ENCODE measurements around the gene ACTR5.

ACTR5 gene

GRCh38 chr20:38748097-38748860, at the start of gene ACTR5:
Gene ACTR5 (plus strand): TSS chr20:38748460. CDS start chr20:38748479, 19 bp downstream.
- in situ Hi-C loops (cut with MboI; ENCODE audit: low sequenced_read_pairs): no loop called here

GRCh38 chr20:38698541-38698940, 49.7 kb upstream of the ACTR5 start:
- in situ Hi-C loops (cut with MboI; ENCODE audit: low sequenced_read_pairs): no loop called here

- in situ Hi-C loops (cut with MboI; ENCODE audit: low sequenced_read_pairs): no loop called here
These were observed 48.1 kb upstream of the ACTR5 start for GRCh38 chr20:38700141-38700540.

GRCh38 chr20:38700926-38701325, 47.3 kb upstream of the ACTR5 start:
- in situ Hi-C loops (cut with MboI; ENCODE audit: low sequenced_read_pairs): no loop called here

- in situ Hi-C loops (cut with MboI; ENCODE audit: low sequenced_read_pairs): no loop called here
These were observed 44.7 kb upstream of the ACTR5 start for GRCh38 chr20:38703526-38703925.

- in situ Hi-C loops (cut with MboI; ENCODE audit: low sequenced_read_pairs): no loop called here
These were observed 44.1 kb upstream of the ACTR5 start for GRCh38 chr20:38704136-38704535.

GRCh38 chr20:38706509-38706908, 41.8 kb upstream of the ACTR5 start:
- in situ Hi-C loops (cut with MboI; ENCODE audit: low sequenced_read_pairs): no loop called here

- in situ Hi-C loops (cut with MboI; ENCODE audit: low sequenced_read_pairs): no loop called here
These were observed 34.0 kb upstream of the ACTR5 start for GRCh38 chr20:38714308-38714707.

- in situ Hi-C loops (cut with MboI; ENCODE audit: low sequenced_read_pairs): no loop called here
These were observed 32.6 kb upstream of the ACTR5 start for GRCh38 chr20:38715646-38716045.

GRCh38 chr20:38722683-38723016, 25.6 kb upstream of the ACTR5 start:
- in situ Hi-C loops (cut with MboI; ENCODE audit: low sequenced_read_pairs): no loop called here

- in situ Hi-C loops (cut with MboI; ENCODE audit: low sequenced_read_pairs): no loop called here
These were observed 25.0 kb upstream of the ACTR5 start for GRCh38 chr20:38723017-38723847.

- in situ Hi-C loops (cut with MboI; ENCODE audit: low sequenced_read_pairs): no loop called here
These were observed 24.2 kb upstream of the ACTR5 start, which contains the start of gene SLC32A1 for GRCh38 chr20:38723848-38724625. Gene SLC32A1 (plus strand): TSS chr20:38724486. CDS start chr20:38724725, 239 bp downstream.

- in situ Hi-C loops (cut with MboI; ENCODE audit: low sequenced_read_pairs): no loop called here
These were observed 23.6 kb upstream of the ACTR5 start for GRCh38 chr20:38724626-38725147.

- in situ Hi-C loops (cut with MboI; ENCODE audit: low sequenced_read_pairs): no loop called here
These were observed 22.9 kb upstream of the ACTR5 start for GRCh38 chr20:38725148-38725901.

- in situ Hi-C loops (cut with MboI; ENCODE audit: low sequenced_read_pairs): no loop called here
These were observed 22.1 kb upstream of the ACTR5 start for GRCh38 chr20:38725931-38726803.

- in situ Hi-C loops (cut with MboI; ENCODE audit: low sequenced_read_pairs): no loop called here
These were observed 21.3 kb upstream of the ACTR5 start for GRCh38 chr20:38726804-38727606.

GRCh38 chr20:38727607-38728190, 20.6 kb upstream of the ACTR5 start:
- in situ Hi-C loops (cut with MboI; ENCODE audit: low sequenced_read_pairs): no loop called here

GRCh38 chr20:38728191-38728781, 20.0 kb upstream of the ACTR5 start:
- in situ Hi-C loops (cut with MboI; ENCODE audit: low sequenced_read_pairs): no loop called here
